Measurements from ENCODE around the gene PPP3CA.

Gene PPP3CA

DNA sequence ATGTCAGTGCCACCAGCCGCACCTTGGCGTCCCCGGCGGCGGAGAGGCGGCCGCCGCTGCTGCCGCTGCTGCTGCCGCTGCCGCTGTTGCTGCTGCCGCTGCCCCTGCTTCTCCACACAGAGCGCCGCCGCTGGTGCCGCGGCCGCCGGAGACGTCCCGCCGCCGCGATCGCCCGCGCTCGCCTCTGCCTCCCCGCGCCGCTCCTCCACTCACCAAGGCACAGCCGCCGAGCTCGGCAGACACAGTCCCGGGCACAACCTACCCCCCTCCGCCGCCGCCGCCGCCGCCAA lies at the start of gene PPP3CA:
Gene PPP3CA (minus strand): TSS at position 260 of the 290 bp plus-strand sequence.
- DNase-seq = no peak

DNA sequence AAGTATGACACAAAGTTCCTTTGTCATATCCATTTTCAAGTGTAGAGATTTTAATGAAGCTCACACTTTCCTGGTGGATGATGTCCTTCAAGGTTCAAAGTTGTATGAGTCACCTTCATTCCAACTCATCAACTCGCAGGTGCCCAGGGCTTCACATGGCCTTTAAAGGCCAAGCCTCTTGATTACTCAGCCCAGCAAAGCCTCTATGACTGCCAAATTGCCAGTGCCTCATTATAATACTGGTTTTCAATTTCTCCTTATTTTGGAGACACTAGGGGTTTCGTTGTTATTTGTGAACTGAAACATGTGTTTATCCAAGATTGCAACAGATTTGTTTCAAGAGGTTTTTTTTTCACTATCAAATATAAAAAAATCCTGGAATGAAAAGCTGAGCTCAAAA lies 45.9 kb upstream of the PPP3CA start:
- DNase-seq = peak in 1 of 2 experiments; percentile 16

DNA sequence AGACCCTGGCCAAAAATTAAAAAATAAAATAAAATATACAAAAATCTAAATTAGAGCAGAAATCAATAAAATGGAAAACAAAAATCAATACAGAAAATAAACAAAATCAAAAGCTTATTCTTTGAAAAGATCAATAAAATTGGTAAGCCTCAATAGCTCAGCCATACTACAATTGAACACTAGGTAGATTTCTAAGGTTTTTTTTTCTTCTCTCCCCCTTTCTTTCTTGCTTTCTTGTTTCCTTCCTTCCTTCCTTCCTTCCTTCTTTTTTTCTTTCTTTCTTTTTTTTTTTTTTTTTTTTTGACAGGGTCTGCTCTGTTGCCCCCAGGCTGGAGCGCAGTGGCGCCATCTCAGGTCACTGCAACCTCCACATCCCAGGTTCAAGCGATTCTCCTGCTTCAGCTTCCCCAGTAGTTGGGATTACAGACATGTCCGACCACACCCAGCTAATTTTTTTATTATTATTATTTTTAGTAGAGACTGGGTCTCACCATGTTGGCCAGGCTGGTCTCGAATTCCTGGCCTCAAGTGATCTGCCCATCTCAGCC lies 23.4 kb upstream of the PPP3CA start:
- no peak for DNase-seq

DNA sequence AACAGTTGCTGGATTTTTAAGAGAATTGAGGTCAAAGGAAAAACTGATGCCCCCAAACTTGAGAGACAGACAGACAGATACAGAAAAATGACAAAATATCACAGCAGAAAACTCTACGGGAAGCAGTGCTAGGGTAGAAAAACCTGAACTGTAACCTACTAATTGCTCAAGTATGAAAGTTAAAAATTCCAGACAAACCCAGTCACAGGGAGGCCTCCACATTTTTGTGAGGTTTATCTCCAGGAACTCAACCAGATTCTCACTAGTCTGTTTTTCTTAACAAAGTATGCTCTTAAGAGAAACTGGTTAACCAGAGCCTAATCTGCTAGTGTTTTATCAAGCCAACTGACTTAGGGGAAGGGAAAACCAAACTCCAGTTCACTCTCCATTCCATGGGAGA lies 19.9 kb upstream of the PPP3CA start:
- DNase-seq = peak; percentile 26 to 85

DNA sequence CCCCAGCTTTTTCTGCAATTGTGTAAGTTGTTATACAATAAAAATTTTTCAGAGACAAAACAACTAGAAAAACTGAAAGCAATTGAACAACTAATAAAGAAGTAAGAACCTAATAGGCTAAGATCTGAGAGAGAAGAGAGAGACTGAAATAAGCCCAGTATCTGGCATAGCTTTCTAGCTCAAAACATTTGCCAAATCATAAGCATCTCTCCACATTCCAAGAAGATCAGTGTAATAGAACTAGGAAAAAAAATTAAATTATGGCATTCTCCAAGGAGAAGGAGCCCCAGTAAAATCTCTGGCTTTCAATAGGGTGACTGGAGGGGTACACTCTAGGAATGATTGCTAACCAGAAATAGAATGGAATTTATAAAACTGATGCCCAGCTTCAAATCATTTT lies 19.0 kb upstream of the PPP3CA start:
- no peak for DNase-seq

DNA sequence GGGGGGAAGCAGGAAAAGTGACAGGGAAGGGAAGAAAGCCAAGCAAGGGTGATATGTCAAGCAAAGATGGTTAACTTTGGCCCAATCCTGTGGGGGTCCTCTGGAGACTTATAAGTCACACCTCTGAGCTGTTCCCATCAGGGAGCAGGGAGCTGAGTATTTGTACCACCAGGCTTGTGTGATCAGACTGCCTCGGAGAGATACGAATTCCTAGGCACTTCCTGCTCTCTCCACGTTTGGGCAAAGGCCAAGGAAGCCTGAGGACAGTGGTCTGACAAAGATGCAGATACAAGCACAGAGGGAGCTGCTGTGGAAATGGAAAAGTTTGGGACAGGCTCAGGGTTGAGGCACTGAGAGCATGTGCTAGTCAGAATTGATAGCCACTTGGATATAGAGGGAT lies 10.4 kb upstream of the PPP3CA start:
- DNase-seq = peak in 1 of 2 experiments; percentile 3

DNA sequence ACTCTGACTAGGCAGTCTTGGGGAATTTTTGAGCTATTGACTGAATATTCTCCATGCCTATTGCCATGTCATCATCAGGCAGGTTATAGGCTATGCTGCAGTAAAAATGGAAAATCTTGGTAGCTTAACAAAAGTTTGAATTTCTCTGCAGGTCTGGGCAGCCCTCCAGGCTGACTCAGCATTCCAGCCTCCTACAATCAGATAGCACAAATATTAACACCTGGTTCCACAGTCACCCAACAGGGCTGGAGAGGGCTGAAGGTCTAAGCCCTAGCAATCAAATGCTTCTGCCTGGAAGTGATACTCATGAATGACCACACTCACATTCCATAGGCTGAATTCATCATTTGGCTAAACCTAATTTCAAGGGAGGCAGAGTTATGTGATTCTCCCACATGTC lies 9.6 kb upstream of the PPP3CA start:
- DNase-seq = peak; percentile 41 to 75

DNA sequence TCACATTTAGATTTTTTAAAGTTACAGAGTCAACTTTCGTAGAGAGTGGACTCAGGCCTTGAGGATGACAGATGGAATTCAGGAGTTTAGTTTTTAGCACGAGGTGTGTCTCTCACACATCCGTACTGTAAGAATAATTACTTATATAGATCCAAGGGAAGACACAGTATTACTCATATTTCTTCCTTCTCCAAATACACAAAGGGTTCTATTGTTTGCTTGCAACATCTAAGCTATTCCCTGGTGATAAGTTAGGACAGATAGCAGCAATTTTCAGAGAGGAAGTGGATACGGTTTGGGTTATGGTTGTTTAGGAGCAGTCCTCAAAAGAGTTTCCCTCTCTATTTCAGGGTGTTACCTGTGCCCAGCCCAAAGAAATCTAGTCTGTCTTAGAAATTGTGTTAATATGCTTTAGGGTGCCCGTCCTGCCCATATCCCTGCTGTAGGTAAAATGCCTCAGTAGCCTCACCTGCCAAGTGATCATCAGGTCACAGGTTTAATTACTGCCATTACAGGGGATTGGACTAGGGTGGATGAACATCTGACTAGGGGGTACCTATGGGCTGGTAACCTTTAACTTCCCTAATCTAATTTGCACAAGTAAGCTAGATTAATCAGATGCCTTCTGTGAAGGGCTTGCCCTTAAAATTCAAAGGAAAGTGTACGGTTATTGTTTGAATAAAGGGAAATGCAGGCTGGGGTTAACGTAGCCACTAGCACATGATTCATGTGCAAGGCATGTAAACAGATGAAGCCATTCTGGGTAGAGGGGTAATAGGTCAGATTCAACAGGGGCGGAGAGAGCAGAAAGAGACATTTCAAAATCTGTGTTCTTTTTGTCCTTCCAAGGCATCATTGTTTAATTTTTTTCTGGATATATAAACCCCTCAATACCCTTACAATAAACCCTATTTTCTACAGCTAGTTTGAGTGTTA lies 8.7 kb upstream of the PPP3CA start:
- peak; percentile 30 to 83 for DNase-seq

DNA sequence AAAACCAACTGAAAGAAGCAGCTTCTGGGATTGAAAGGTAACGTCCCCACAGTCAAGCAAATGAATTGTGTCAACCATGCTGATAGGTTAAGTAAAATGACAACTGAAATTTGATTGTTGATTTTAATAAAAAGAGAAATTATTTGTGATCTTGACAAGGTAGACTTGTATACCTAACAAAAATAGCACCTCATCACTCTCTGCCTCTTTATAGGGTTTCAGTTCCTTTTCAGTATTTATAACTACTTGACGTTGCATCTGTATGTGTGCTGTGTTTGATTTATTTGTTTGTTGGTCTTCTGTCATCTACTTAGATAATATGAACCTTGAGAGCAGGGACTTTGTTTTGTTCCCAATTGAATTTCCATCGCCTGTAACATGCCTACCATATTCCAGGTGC lies 7.9 kb upstream of the PPP3CA start:
- no peak for DNase-seq

DNA sequence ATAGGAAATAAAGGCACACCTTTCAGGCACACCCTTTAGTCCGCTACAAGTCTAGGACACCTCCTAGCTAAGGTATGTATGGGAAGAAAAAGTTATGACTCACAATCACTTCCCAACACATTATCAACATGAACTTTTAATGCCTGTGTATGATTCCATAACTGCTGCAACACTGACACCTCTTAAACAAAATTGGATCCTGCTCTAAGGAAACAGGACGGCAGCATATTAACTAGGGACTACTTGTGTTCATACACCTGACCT lies 2.4 kb upstream of the PPP3CA start:
- DNase-seq = peak in 1 of 2 experiments; percentile 23

DNA sequence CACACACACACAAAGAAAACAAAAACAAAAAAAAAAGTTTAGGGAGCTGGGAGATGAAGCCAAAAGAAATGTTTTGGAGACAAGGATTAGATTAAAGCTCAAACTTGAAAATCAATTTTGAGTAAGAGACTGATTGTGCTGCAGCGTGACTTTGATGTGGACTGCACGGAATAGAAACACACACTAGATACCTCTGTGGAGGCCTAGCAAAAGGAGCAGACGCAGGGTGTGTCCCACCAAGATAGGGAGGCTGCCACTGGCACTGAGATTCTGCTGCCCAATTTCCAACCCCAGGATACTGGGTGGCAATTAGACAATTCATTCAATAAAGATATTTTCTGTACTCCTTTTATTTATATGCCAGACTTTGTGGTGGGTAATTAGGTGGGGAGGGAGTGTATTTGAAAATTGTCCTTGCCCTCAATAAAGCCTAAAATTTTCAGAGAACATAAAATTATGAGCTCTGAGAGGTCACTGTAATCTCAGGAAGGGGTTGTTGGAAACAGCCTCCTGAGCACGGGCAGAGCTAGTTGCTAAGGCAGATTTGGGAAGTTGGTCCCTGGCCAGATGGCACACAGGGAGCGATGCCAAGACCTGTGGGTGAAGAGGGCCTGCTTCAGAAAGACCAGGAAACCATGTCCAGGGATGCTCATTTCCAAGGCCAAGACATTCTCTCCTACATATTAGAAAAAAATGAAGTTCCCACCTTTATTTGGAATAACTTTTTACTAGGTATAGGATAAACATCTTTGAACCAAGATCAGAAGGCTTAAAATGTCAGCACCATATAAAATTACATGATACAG lies 1.9 kb upstream of the PPP3CA start:
- DNase-seq = peak in 1 of 2 experiments; percentile 23

DNA sequence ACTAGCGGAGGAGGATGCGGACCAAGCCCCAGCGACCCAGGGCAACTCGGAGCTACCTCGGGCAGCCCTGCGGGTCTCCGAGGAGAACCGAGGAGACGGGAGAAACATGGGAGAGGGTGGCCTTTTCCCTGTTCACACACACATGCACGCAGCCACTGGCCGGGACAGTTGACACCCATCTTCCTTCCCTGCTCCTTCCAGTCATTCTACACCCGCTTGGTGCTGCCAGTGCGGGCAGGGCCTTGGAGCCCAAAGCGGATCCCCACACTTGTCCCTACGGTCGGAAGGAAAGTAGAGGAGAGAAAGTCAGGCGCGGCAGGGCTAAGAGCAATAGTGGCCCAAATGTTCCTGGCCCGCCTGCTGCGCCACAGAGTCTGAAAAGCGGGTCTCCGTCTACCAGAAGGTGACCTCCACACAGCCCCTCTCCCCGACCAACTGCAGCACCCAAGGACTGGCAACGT lies 1.1 kb upstream of the PPP3CA start:
- no peak for DNase-seq

DNA sequence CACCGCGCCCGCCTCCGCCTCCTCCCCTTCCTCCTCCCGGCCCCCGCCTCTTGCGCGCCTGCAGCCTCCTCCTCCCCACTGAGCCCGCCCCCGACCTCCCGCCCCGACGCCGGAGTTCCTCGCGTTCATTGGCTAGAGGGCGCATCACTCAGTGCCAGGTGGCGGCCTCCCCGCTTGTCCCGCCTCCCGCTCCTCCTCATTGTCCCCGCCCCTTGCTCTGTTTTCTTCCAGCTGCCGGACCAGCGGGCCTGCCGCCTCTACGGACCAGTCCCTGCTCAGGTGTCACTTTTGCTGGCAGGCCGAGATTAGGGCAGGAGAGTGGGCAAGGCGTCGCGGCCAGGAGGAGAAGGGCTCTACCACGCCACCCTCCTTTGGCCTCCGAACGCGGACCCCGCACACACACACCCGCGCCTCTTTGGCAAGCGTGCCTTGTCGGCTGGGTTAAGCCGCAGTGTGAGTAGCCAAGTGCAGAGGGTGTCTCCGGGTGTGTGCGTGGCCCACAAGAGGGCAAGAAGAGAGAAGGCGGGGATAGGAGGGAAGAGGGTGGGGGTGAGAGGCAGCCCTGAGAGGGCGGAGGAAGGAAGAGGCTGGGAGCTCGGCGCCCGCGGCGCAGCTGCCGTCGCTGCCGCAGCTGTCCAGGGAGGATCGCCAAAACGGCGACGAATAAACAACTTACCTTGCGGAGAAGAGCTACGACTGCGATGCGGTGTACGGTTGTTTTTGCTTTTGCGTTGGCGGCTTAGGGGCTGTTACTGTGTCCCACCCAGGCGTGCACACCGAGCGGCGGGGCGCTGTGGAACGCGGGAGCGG lies 436 bp upstream of the PPP3CA start:
- peak; percentile 69 to 88 for DNase-seq

DNA sequence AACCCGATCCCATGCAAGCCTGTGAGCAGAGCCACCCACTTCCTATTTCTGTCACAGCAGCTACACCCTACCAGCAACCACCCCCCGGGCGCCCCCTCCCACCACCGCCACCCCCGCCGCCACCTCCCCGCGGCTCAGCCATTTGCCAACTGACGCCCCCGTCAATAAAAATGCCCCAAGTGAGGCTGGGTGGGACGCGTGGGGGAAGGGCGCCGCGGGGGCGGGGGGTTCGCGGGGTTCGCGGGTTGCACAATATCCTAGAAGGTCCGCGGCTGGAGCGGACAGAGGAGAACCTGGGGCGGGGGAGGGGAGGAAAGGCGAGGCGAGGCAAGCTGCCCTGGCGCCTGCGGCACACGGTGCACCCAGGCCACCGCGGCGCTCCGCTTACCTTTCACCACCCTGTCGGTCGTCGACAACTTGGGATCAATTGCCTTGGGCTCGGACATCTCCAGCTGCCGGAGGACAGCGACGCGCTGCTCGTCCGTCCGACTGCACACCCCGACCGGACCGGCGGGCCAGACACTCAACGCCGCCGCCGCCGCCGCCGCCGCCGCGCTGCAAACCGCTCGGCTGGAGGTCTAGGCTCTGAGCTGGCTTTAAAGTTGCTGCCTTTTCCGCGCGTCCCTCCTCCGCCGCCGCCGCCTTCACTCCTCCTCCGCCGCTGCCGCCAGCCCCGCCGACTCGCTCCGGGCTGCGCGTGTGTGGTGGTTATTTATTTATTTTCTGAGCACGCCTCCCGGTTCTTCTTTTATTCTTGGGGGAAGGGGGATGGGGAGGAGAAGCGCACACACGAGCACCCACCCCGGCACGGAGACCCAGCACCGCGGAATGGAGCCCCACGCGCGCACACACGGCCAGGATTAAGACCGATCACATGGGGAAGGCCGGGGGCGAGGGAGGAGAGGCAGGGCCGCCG lies 717 bp downstream of the PPP3CA start:
- peak in 1 of 2 experiments; percentile 17 for DNase-seq

DNA sequence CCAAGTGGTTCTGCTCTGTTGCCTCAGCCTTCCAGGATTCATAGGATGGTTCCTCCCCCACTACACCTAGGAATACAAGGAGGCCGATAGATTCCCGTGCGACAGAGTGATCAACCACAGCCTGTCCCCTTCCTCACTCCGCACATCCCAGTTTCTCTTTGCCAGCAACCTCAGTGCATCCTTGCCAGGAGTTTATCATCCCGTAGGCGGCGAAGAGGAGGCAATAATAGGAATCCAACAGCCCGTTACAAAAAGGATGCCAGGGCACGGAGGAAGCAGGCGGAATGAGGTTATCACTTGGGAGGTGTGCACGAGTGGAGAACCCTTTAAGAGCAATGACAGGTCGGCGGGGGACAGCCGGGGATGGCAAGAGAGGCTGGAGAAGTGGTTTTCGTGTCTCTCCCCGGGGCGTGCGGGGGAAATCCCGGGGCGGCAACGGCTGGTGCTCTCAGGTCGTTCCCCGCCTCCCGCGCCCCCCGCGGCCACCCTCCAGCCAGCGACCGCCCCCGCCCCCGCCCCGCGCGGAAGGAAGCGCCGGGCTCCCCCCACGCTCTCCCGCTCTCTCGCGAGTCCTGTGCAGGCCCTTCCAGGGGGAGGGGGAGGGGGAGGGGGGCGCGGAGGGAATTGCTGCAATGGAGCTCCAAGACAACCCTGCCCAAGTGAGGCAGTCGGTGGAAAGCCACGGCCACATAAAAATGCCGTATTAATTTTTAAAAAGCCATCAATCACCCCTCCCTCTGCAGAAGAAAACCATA lies 1.6 kb downstream of the PPP3CA start:
- DNase-seq = peak in 1 of 2 experiments; percentile 42

DNA sequence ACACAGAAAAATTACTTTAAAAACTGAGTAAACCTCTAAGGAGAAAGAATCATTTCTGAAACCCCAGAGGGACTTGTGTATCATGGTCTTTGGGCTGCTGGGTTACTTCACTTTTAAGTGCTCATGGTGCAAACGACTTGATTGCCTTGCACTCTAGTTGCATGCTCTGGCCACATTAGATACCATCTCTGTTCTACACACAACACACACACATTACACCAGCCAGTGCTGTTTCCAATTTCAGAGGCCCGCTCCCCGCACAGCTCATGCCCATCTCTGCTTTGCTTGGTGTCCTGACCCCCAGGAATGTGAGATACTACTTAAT lies 2.1 kb downstream of the PPP3CA start:
- DNase-seq = no peak

DNA sequence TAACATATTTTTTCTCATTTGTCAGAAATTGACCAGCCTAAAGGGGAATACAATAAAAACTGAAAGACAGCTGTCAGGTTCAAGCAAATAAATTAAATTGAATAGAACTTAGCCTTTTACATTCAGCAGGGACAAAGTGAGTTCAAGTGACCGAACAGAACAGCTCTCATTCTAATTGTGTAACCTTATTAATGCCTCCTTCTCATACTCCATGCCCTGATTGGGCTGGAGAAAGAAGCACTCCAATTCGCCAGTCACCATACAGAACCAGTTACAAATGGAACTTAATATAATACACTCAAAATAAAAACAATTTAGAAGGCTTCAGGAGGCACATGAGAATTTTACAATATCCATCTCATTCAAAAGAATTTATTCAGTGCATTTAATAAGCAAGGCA lies 8.0 kb downstream of the PPP3CA start:
- no peak for DNase-seq

DNA sequence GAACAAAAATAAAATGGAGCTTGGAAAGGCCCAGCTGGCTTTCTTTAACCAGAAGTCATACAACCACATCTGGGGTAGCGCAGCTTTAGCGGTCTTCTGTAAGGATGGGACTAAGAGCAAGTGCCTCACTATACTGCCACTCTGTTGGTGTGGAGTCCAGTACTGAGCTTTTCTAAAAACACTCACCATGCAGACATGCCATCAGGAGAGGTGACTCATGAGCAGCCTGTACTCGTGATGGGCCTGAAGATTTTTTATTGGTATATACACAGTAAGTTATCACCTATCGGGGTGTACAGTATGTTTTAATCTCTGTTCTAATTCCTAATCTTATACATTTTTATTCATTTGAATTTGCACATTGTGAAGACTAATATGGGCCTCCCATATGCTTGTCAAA lies 9.6 kb downstream of the PPP3CA start:
- DNase-seq = no peak

DNA sequence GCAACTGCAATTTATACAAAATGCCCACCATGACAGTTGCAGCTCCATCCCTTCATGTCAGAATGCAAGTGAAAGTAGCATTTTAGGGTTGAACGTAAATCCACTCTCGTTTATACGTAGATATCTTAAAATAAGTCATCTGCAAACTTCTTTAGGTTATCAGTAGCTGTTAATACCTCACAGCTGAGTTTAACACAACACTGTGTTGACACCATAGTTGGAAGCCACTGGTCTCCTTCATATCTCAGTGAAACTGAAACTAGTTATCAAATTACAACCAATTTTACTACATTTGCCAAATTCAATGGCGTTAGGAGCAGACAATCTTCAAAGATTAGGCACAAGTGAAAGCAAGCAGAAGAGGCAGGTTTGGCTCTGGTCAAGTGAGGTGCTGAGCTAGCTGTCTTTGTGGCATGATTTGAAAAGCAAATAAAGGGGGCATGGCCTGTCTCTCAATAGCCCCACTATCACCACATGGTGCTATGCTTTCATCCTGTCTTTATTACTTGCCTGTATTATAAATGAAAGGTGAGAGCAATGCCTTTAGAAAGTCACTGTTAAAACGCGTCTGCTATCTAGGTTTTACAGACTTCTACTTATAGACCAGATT lies 12.3 kb downstream of the PPP3CA start:
- no peak for DNase-seq

DNA sequence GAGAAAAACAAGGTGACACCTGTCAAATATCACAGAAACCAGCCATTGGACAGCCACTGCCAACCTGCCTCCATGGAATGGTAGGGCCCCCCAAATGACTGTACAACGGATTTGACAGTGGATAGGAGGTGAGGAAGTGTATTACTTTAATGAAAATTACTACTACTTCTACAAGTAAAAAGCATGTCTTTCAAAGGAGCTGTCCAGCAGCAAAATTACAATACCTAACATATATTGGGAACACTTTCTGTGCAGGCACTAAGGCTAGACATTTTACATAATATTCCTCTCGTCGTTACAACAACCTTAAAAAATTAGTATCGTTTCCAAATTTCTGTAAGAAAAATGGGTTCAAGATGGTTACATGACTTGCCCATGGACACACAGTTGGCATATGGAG lies 14.9 kb downstream of the PPP3CA start:
- no peak for DNase-seq

DNA sequence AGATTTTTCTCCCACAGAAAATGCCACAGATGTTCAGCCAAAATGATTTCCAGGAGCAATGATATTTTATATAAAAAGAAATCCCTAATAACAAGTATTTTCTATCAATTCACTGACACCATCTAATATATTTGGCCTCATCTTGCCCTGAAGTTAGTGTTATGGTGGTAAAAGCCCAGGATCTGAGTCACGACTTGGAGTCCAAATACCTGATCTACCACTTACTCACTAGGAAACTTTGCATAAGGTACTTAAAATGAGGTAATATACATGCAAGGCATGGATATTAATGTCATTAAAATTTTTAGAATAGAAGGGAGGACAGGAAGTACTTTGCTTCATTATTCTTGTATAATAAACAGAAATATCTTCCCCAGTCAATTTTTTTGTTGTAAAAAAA lies 16.3 kb downstream of the PPP3CA start:
- no peak for DNase-seq
